HG02798 (cell line): ENCODE data around the gene NOS3.

Source experiments
- ATAC-seq: cut with Tn5 transposase; IDR thresholded peaks from one replicate; pipeline ENCODE4 v1.9.1; 2021; ENCODE audit warnings: mild to moderate bottlenecking; ENCODE audit not compliant: unreplicated experiment, poor library complexity

The NOS3 gene

DNA sequence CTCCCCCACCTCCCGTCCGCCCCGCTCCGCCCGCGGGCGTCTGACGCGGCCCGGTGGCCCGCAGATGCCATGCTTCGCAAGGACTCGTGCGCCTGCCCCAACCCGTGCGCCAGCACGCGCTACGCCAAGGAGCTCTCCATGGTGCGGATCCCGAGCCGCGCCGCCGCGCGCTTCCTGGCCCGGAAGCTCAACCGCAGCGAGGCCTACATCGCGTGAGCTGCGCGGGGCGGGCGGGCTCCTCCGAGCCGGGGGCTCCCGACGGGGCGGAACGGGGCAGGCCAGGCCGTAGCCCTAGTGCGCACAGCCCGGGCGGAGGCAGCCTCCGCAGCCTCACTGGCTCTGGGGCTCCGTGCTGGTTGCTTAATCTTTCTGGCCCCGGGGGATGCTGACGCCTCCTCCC lies 60.3 kb downstream of the NOS3 start:
- ATAC-seq: no peak

DNA sequence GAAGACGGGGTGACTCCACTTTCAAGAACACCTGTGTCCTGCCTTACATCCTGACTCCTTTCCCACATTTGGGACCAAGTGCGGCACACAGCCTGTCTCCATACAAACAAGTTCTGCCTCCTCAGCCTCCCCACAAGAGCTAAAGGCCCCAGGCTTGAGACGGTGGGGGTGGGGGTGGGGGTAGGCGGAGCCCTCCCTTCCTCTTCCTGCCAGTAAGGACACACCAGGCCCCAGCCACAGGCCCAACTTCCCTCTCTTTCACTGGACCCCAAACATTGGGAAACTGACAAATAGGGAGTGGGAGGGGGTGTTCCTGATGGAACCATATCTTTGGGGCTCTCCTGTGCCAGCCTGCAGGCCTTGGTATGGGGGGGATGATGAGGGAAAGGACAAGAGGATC lies 62.3 kb downstream of the NOS3 start:
- ATAC-seq: no peak

DNA sequence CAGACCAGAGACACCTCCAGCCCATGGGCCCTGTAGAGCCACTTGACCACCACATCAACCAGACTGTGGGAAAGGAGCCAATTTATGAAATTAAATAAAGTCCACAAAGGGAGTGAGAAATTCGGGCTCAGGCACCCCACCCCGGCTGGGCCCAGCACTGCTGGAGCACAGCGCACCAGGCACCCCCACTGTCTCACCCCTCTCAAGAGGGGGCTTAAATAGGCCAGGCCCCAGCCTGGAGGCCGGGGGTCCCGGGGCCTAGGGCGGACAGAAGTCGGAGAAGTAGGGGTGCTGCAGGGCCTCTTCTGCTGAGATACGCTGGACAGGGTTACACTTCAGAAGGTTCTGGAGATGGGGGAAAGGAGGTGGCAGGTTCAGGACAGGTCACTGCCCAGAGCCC lies 62.9 kb downstream of the NOS3 start:
- no peak for ATAC-seq

DNA sequence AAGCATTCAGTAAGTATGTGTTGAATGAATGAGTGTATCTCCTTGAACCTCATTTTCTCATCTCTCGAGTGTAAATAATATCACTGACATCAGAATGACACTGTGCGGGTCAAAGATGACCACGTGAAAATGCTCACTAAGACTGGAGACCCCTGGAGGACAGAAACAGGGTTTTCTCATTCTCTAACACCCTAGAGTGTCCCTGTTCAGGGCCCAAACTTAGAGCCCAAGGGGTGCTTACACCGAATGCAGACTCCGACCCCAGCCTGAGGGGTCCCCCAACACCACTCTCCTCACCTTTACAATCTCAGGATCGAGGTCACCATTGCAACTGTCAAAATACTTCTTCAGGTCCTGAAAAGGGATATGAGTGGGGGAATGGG lies 65.5 kb downstream of the NOS3 start:
- no peak for ATAC-seq

DNA sequence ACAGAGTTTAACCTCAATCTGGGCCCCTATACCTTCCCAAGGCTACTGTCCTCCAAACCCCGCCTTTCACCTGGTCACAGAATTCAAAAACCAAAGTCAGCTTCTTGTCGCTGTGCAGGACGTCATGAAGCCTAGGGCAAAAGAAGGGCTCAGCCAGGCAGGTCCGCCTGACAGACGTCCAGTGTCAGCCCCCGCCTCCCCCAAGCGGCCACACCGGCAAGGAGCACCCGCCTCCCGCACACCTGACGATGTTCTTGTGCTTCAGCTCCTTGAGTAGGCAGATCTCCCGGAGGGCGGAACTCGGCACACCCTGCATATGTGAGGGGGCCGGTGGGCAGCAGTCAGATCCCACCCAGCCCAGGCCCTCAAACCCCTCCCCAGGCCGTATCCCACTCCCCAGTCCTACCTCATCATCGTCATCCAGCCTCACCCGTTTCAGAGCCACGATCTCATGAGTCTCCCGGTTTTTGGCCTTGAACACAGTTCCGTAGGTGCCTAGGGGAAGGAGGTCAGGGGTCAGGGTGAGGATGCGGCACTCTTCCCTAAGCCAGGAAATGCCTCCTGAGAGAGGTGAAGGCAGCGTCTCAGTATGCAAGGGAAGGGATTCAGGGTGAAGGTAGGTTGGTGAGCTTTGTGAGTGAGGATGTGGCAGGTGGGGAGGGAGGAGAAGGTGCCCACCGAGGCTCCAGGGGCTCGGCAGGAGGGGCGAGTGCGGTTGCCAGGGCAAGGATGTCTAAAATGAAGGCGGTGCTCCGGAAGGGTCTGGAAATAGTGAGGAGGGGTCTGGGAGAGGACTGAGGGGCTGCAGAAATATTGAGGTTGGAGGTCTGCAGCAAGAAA lies 66.1 kb downstream of the NOS3 start:
- no peak for ATAC-seq

DNA sequence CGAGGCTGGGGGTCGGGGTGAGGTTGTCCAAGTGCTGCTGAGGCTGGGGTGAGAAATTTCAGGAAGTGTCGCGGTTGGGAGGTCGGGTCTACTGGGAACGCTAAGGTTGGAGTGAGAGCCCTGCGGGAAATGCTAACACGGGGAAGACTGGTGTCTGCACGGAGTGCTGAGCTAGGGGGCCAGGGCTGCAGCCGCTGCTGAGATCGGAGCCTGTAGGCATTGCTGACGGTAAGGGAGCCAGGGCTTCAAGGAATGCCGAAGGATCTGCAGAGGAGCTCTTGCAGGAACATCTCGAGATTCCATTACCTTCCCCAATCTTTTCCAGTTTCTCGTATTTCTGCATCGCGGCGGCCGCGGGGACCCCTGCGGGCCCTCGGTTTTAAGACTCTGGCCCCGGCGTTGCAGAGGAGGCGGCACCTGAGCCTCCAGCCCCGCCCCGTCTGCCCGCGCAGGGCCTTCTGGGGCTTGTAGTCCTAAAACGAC lies 66.7 kb downstream of the NOS3 start, which contains the start of gene CDK5:
TSS of gene CDK5 (minus strand) at position 392 of the 483 bp plus-strand sequence. CDS start at position 343, 49 bp downstream.
- peak; percentile 9 for ATAC-seq

DNA sequence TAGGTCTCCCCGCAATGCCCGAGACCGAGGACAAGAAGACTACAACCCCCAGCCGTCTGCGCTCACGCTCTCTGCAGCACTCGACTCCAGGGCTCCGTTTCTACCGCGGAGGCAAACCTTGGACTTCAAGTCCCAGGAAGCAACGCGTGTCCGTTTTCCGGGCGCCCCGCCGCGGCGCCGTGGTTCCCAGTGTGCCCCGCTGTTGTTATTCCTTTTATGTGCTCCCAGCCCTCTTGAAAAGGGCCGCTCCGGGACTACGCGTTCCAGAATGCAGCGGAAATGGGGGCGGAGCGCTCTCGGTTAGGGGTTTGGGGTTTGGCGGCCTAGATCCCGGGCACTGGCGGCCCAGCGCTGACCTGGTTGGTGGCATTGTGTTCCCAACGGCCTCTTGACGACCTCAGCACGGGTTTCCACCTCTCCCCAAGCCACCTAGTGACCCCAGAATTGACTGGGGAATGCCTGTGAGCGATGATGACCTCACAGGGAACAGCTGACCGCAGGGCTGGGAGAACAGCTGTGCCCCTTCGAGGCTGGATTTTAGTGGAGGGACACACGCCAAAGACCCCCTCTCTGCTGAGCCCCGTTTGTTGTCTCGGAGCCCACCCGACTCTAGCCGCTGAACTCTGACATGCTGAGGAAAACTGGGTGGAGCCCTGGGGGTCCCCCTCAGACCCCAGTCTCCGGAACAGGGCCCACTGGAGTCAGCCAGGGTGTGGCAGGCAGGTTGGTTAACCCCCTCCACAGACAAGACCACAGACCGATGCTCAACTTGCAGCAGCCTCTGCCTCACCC lies 67.4 kb downstream of the NOS3 start:
- ATAC-seq: peak; percentile 91

GRCh38 chr7:151058781-151059366 lies 68.1 kb downstream of the NOS3 start:
- ATAC-seq: no peak

DNA sequence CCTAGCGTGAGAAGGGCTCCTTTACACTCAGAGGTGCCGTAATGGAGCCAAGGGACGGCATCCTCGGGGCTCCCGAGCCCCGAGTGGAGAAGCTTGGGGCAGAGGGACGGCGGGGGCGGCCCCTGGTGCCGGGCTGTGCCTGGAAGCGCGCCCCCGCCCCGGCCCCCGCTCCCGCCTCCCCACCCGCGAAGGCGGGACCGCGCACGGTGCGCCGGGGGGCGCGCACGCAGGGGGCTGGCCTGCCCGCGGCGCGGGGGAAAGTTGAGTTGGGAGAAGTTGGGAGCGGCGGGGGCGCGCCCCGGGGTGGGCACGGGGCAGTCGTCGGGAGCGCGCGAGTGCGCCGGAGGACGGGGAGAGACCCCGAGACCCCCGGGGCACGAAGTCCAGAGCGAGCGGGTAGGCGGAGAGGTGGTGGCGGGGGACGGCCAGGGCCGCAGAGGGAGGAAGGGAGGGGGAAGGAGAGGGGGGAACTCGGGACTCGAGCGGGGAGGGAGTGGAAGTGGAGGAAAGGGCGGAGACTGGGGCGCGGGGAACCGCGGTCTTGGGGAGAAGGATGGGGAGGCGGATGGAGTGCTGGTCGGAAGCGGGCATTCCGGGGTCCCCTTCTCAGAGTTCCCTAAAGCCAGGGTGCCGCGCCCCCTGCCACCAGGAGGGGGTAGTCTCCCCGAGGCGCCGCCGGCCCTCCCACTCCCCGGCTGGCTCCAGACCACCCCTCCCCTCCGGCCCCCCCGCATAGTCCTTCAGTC lies 68.7 kb downstream of the NOS3 start, which contains the start of gene SLC4A2:
TSS of gene SLC4A2 (plus strand) at position 223 of the 746 bp plus-strand sequence. CDS start 2,399 bp downstream, outside the sequence.
- ATAC-seq: peak; percentile 33

DNA sequence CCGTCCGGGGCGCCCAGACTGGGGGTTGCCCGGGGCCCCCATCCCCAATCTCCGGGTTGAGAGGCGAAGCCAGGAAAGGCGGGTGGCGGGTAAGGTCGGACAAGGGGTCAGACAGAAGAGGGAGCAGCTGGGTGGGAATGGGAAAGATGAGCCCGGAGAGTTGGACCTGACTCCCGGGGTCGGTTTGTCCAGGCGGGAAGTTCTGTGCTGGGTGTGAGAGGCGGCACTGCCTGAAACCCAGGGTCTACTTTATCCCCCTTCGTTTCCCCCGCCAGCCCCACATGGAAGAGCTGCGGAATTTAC lies 69.2 kb downstream of the NOS3 start:
- no peak for ATAC-seq

GRCh38 chr7:151060416-151061212 lies 69.8 kb downstream of the NOS3 start:
- ATAC-seq: no peak

GRCh38 chr7:151061213-151062110 lies 70.6 kb downstream of the NOS3 start:
- no peak for ATAC-seq

DNA sequence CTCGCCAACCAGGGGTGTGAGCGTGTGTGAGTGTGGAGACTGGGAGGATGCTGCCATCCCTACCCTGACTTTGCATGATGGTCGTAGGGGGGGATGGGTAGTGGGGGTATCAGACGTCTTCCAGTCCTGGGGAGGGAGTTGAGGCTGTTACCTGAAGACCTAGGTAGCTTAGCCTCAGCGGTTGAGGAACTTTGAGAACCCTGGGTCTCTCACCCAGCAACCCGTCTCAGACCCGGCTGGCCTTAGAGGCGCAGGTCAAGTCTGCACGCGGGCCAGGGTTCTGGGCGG lies 71.2 kb downstream of the NOS3 start:
- no peak for ATAC-seq

GRCh38 chr7:151062399-151063211 lies 71.8 kb downstream of the NOS3 start:
- no peak for ATAC-seq

DNA sequence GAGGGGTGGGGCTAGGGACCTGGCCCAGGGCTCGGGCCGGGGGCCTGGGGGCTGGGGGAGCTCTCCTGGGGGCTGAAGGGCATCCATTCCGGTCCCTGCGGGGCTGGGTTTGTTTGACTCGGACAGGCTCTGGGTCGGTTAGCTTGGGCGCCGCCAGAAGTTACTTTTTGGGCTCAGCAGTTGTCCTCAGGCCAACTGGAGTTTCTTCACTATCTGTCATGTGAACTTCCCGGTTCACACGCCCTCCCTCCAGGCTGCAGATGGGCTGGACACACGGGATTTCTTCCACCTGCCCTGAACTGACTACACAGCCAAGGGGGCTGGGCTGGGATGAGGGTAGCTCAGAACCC lies 72.4 kb downstream of the NOS3 start:
- no peak for ATAC-seq
